H1 (cell line): ENCODE measurements around the gene PIGH. TPM values are rescaled to one million over a fixed set of nuclear protein-coding genes. Genes with fewer than 3 reads are reported as not detected.

Experiments used
- CTCF ChIA-PET: fragments of 300-600 bp; sonication (Branson Sonifier 250); formaldehyde crosslinking; loops from one replicate; lab custom pipeline; 2021; ENCODE audit not compliant: partially characterized antibody; lab: Charles Lee
- POLR2A ChIA-PET: fragments of 300-600 bp; sonication (Branson Sonifier 250); formaldehyde crosslinking; loops from one replicate; lab custom pipeline; 2021; ENCODE audit warnings: inconsistent platforms; ENCODE audit not compliant: partially characterized antibody; lab: Charles Lee
- DNase-seq, 2 experiments: peaks; one replicate each; pipeline versions ENCODE4 v3.0.0 to v3.0.0-alpha.2; 2010 to 2022; ENCODE audit warnings: low spot score in 2 of 2, low read depth in 1 of 2, mixed read lengths in 1 of 2
- FAIRE-seq: peaks from 2 replicates; lab custom pipeline; 2011; peaks lifted over from hg19 to GRCh38; lab: Jason Lieb, UNC
- H2AFZ ChIP-seq: 2 replicates; pipeline ENCODE4 v1.8.1; 2012; ENCODE audit warnings: low read length, inconsistent platforms
- H2AK5ac ChIP-seq: 2 replicates; pipeline ENCODE4 v1.6.1; 2013; ENCODE audit warnings: low read depth, low read length
- H2BK120ac ChIP-seq: replicated peaks from 2 replicates; pipeline ENCODE3; 2013; ENCODE audit warnings: low read depth, low read length, inconsistent platforms
- H2BK12ac ChIP-seq: 2 replicates; pipeline ENCODE4 v1.6.1; 2013; ENCODE audit warnings: low read depth, low read length
- H2BK15ac ChIP-seq: 2 replicates; pipeline ENCODE4 v1.6.1; 2013; ENCODE audit warnings: low read length
- H2BK20ac ChIP-seq: 2 replicates; pipeline ENCODE4 v1.6.1; 2013; ENCODE audit warnings: low read length
- H2BK5ac ChIP-seq: 2 replicates; pipeline ENCODE4 v1.6.1; 2013; ENCODE audit warnings: low read depth, low read length
- H3K14ac ChIP-seq: 2 replicates; pipeline ENCODE4 v1.6.1; 2013; ENCODE audit warnings: inconsistent platforms; ENCODE audit not compliant: insufficient read length
- H3K18ac ChIP-seq: 2 replicates; pipeline ENCODE4 v1.6.1; 2013; ENCODE audit warnings: low read length; ENCODE audit errors: extremely low read depth
- H3K23ac ChIP-seq: 2 replicates; pipeline ENCODE4 v1.6.1; 2013; ENCODE audit warnings: inconsistent platforms; ENCODE audit not compliant: insufficient read length
- H3K23me2 ChIP-seq: 2 replicates; pipeline ENCODE4 v1.6.1; 2013; ENCODE audit warnings: low read depth, low read length
- H3K27ac ChIP-seq: 2 replicates; pipeline ENCODE4 v1.6.1; 2011; ENCODE audit warnings: low read depth, low read length, inconsistent platforms
- H3K27me3 ChIP-seq, 4 experiments: replicated peaks in 1 of 4; 1 replicate in 1 of 4; 2 replicates in 3 of 4; pipeline versions ENCODE4 v1.6.1 to v1.8.1; 2011 to 2013; ENCODE audit warnings: low read length in 3 of 4, mild to moderate bottlenecking in 3 of 4, inconsistent platforms in 2 of 4, mixed read lengths in 2 of 4, moderate library complexity in 1 of 4; ENCODE audit not compliant: control insufficient read depth in 3 of 4, insufficient read depth in 3 of 4; ENCODE audit errors: extremely low read depth in 1 of 4
- H3K36me3 ChIP-seq, 4 experiments: 2 replicates each; pipeline versions ENCODE4 v1.6.1 to v1.8.1; 2011 to 2013; ENCODE audit warnings: mild to moderate bottlenecking in 4 of 4, low read length in 3 of 4, moderate library complexity in 2 of 4, control low read depth in 1 of 4, inconsistent platforms in 1 of 4; ENCODE audit not compliant: insufficient read depth in 4 of 4, control insufficient read depth in 2 of 4
- H3K4ac ChIP-seq: replicated peaks from 2 replicates; pipeline ENCODE3; 2013; ENCODE audit warnings: low read length, low read depth, mixed read lengths, inconsistent platforms; ENCODE audit not compliant: insufficient read length
- H3K4me1 ChIP-seq, 4 experiments: replicated peaks in 1 of 4; 1 replicate in 1 of 4; 2 replicates in 3 of 4; pipeline versions ENCODE4 v1.6.1 to v1.8.1; 2011 to 2013; ENCODE audit warnings: low read length in 3 of 4, inconsistent platforms in 2 of 4, mixed read lengths in 1 of 4; ENCODE audit not compliant: insufficient read depth in 4 of 4, control insufficient read depth in 3 of 4
- H3K4me2 ChIP-seq, 2 experiments: 2 replicates each; pipeline versions ENCODE4 v1.6.1 to v1.8.1; 2011 to 2013; ENCODE audit warnings: low read depth in 2 of 2, low read length in 2 of 2, control low read depth in 1 of 2, inconsistent platforms in 1 of 2, mild to moderate bottlenecking in 1 of 2; ENCODE audit not compliant: insufficient read depth in 1 of 2
- H3K4me3 ChIP-seq, 4 experiments: fragments of 200-600, 300-600 bp in 1 of 4; sonication (generic), shearing (Covaris generic), sonication (Bioruptor Twin) in 1 of 4; 2 replicates each; pipeline versions ENCODE4 v1.5.1 to v1.8.1; 2011 to 2016; ENCODE audit warnings: low read length in 4 of 4, low read depth in 3 of 4, control low read depth in 2 of 4, inconsistent platforms in 2 of 4, mild to moderate bottlenecking in 2 of 4, mixed read lengths in 1 of 4, moderate library complexity in 1 of 4; ENCODE audit not compliant: insufficient read depth in 2 of 4; ENCODE audit errors: extremely low read depth in 1 of 4
- H3K56ac ChIP-seq: replicated peaks from 2 replicates; pipeline ENCODE3; 2013; ENCODE audit warnings: low read depth, mild to moderate bottlenecking, mixed read lengths, low read length, inconsistent platforms; ENCODE audit not compliant: insufficient read length
- H3K79me1 ChIP-seq: 2 replicates; pipeline ENCODE4 v1.6.1; 2013; ENCODE audit warnings: low read depth, low read length, control low read depth
- H3K79me2 ChIP-seq, 2 experiments: 2 replicates each; pipeline versions ENCODE4 v1.6.1 to v1.8.1; 2012 to 2013; ENCODE audit warnings: low read length in 2 of 2, mild to moderate bottlenecking in 2 of 2, inconsistent platforms in 1 of 2; ENCODE audit not compliant: insufficient read depth in 2 of 2, control insufficient read depth in 1 of 2
- H3K9ac ChIP-seq, 4 experiments: replicated peaks in 1 of 4; 1 replicate in 1 of 4; 2 replicates in 3 of 4; pipeline versions ENCODE4 v1.6.1 to v1.8.1; 2011 to 2013; ENCODE audit warnings: low read depth in 3 of 4, low read length in 3 of 4, control low read depth in 2 of 4, mild to moderate bottlenecking in 2 of 4, moderate library complexity in 2 of 4, inconsistent platforms in 1 of 4; ENCODE audit errors: extremely low read depth in 1 of 4
- H3K9me3 ChIP-seq, 2 experiments: 2 replicates each; pipeline versions ENCODE4 v1.6.1 to v1.8.1; 2012 to 2013; ENCODE audit warnings: mild to moderate bottlenecking in 2 of 2, moderate library complexity in 2 of 2, control low read depth in 1 of 2, inconsistent platforms in 1 of 2, low read depth in 1 of 2, low read length in 1 of 2, mixed read lengths in 1 of 2; ENCODE audit not compliant: insufficient read depth in 2 of 2
- H4K20me1 ChIP-seq, 2 experiments: replicated peaks in 1 of 2; 2 replicates each; pipeline versions ENCODE3 to v1.8.1; 2011 to 2013; ENCODE audit warnings: inconsistent platforms in 2 of 2, low read length in 2 of 2, mild to moderate bottlenecking in 1 of 2; ENCODE audit not compliant: insufficient read depth in 2 of 2, control insufficient read depth in 1 of 2
- H4K5ac ChIP-seq: 2 replicates; pipeline ENCODE4 v1.6.1; 2013; ENCODE audit warnings: low read length, low read depth, mixed read lengths, inconsistent platforms; ENCODE audit not compliant: insufficient read length
- H4K8ac ChIP-seq: 2 replicates; pipeline ENCODE4 v1.8.0; 2013; ENCODE audit warnings: mild to moderate bottlenecking, moderate library complexity, low read length, inconsistent platforms; ENCODE audit not compliant: insufficient read depth; ENCODE audit errors: extremely low read depth
- H4K91ac ChIP-seq: replicated peaks from 2 replicates; pipeline ENCODE3; 2013; ENCODE audit warnings: low read length, mixed read lengths, inconsistent platforms; ENCODE audit not compliant: insufficient read length
- CREB1 ChIP-seq: IDR thresholded peaks from 2 replicates; pipeline ENCODE4 v1.6.1; 2012; ENCODE audit warnings: inconsistent platforms
- EGR1 ChIP-seq: IDR thresholded peaks from 2 replicates; pipeline ENCODE4 v1.6.1; 2011; ENCODE audit warnings: low read depth, low read length, borderline replicate concordance
- FOSL1 ChIP-seq: IDR thresholded peaks from 2 replicates; pipeline ENCODE4 v1.6.1; 2011; ENCODE audit warnings: mild to moderate bottlenecking, low read depth, low read length, moderate library complexity; ENCODE audit not compliant: insufficient read depth
- JUND ChIP-seq: IDR thresholded peaks from 2 replicates; pipeline ENCODE4 v1.6.1; 2011; ENCODE audit warnings: mild to moderate bottlenecking, improper control_type of control experiment, low read length
- NANOG ChIP-seq: IDR thresholded peaks from 2 replicates; pipeline ENCODE4 v1.6.1; 2011; ENCODE audit warnings: low read length, low read depth, mild to moderate bottlenecking, inconsistent platforms; ENCODE audit not compliant: insufficient read depth, poor library complexity, severe bottlenecking
- POLR2A ChIP-seq, 2 experiments: IDR thresholded peaks; 1 replicate in 1 of 2; 2 replicates in 1 of 2; pipeline ENCODE4 v1.6.1; 2011; ENCODE audit warnings: low read depth in 2 of 2, low read length in 2 of 2, mild to moderate bottlenecking in 2 of 2; ENCODE audit errors: control extremely low read depth in 1 of 2
- RBBP5 ChIP-seq: IDR thresholded peaks from 2 replicates; pipeline ENCODE4 v1.7.1; 2012; ENCODE audit warnings: low read depth, mild to moderate bottlenecking, inconsistent platforms, low read length, moderate library complexity, borderline replicate concordance
- RNF2 ChIP-seq: fragments of 200-900, 300-1000 bp; sonication (generic); IDR thresholded peaks from 2 replicates; pipeline ENCODE4 v1.7.1; 2016; ENCODE audit warnings: borderline replicate concordance, low read depth, mild to moderate bottlenecking, antibody characterized with exemption, low read length; ENCODE audit not compliant: poor library complexity, severe bottlenecking; ENCODE audit errors: missing control alignments
- SIN3A ChIP-seq, 2 experiments: IDR thresholded peaks in 1 of 2; conservative IDR thresholded peaks in 1 of 2; 2 replicates each; pipeline ENCODE4 v1.6.1; 2011 to 2012; ENCODE audit warnings: low read length in 2 of 2, improper control_type of control experiment in 1 of 2, low read depth in 1 of 2, mild to moderate bottlenecking in 1 of 2
- SP2 ChIP-seq: IDR thresholded peaks from 2 replicates; pipeline ENCODE4 v1.6.1; 2012; ENCODE audit warnings: mild to moderate bottlenecking, low read length, inconsistent platforms
- SRF ChIP-seq: IDR thresholded peaks from 2 replicates; pipeline ENCODE4 v1.6.1; 2011; ENCODE audit warnings: mild to moderate bottlenecking, low read depth, low read length, moderate library complexity
- SUZ12 ChIP-seq: fragments of 200-600 bp; sonication (generic); IDR thresholded peaks from 2 replicates; pipeline ENCODE4 v1.6.1; 2012; ENCODE audit warnings: mild to moderate bottlenecking, inconsistent platforms, low read length, moderate library complexity, mixed read lengths
- TBP ChIP-seq: IDR thresholded peaks from 2 replicates; pipeline ENCODE4 v1.6.1; 2011; ENCODE audit warnings: low read depth, low read length, improper control_type of control experiment
- WGBS, 2 experiments: shearing (Covaris generic) in 1 of 2; methylation state at CpG; one replicate each; pipeline versions ENCODE4 v1.1.6 to v1.1.7; 2013 to 2015; ENCODE audit warnings: low lambda C conversion rate in 2 of 2, mixed read lengths in 2 of 2, inconsistent platforms in 1 of 2, low coverage in 1 of 2, missing lambda C conversion rate in 1 of 2; ENCODE audit not compliant: insufficient replicate concordance in 2 of 2, insufficient coverage in 1 of 2, insufficient read length in 1 of 2; ENCODE audit errors: extremely low coverage in 1 of 2, missing lambda C conversion rate in 1 of 2; 5-methylcytosine and 5-hydroxymethylcytosine counted together
- polyA plus RNA-seq, 7 experiments: library from polyadenylated mRNA; depleted of rRNA in 3 of 7; stranded (reverse) in 5 of 7; unstranded in 2 of 7; fragments of >200 nt in 5 of 7; fragments of 200-250 nt in 2 of 7; gene quantifications; 1 replicate in 5 of 7; 2 replicates in 1 of 7; 4 replicates in 1 of 7; pipeline versions ENCODE4 v1.2.1 to v1.2.3, GENCODE V29; 2011 to 2013; ENCODE audit warnings: missing spikeins in 2 of 7, mixed read lengths in 2 of 7
- total RNA-seq: library from RNA; stranded (reverse); fragmentation: NEBNext Ultra II Directional; extraction: Animal tissue kit (Norgen Biotek cat#: 25700); gene quantifications from 2 replicates; pipeline ENCODE4 v1.2.1, GENCODE V29; 2021

The PIGH gene
- total and polyA plus RNA-seq, 2 of the 8 experiments (the other 6 are each of a cell fraction or from before 2014, with no cell fraction given), result 7.2 to 8.6 TPM

- Histone ChIP-seq H3K9ac (no peak overlapping the region), H3K36me3 (peaks cover 3 to 7% (median 4%) of the 10 kb centered on the region in 4 experiments; a peak in 3 of 8 replicates), H4K8ac (no peak overlapping the region), H2BK120ac (no peak overlapping the region), H3K56ac (no peak overlapping the region), H3K14ac (no peak overlapping the region), H2AFZ (no peak overlapping the region), H3K79me2 (no peaks in the 10 kb centered on the region), H3K4me1 (no peaks in the 10 kb centered on the region), H4K91ac (no peak overlapping the region), H3K27ac (no peak overlapping the region), H2AK5ac (no peak overlapping the region), H2BK5ac (no peak overlapping the region)
- no peak for DNase-seq
- no peak for TF ChIP-seq FOSL1
- TF ChIP-seq POLR2A (IDR thresholded peaks at IDR 0.05; ENCODE audit: control extremely low read depth in 1 of 2, low read depth in 2 of 2, low read length in 2 of 2), result no peak
- TF ChIP-seq SUZ12, result no peak
- no peak for TF ChIP-seq RNF2
- TF ChIP-seq EGR1, result no peak
- no peak for TF ChIP-seq CREB1
- no peak for TF ChIP-seq RBBP5
- TF ChIP-seq JUND, result no peak
- no peak for TF ChIP-seq SP2
- no peak for TF ChIP-seq TBP
- no peak for TF ChIP-seq SRF
- no peak for TF ChIP-seq NANOG
- TF ChIP-seq SIN3A (conservative IDR thresholded peaks at IDR 0.05 in 1 of 2, IDR thresholded peaks at IDR 0.05 in 1 of 2; ENCODE audit: low read depth in 1 of 2, low read length in 2 of 2), result no peak
- TF ChIP-seq, all 59 proteins: peak for 0
- 92% methylated on average over 5 of the region's 5 CpGs; no CpG with 5 or more reads in 1 of the 2 experiments for WGBS, 2 experiments
- no peak overlapping the region for H2BK12ac ChIP-seq
- no peak overlapping the region for H2BK15ac ChIP-seq
- CTCF ChIA-PET, result interaction anchor here (0.9 to 28.8 kb wide), 11 partner anchors 10 to 217 kb away, joined by 3 to 924 read pairs (median 11); partner anchors contain the start of genes PIGH and PLEKHH1
- H3K23me2 ChIP-seq, result no peaks in the 10 kb centered on the region
- H3K9me3 ChIP-seq, result no peaks in the 10 kb centered on the region
- no peak overlapping the region for H2BK20ac ChIP-seq
- no peak overlapping the region for H3K4ac ChIP-seq
- H3K27me3 ChIP-seq, result no peaks in the 10 kb centered on the region
- peaks cover 2 to 3% of the 10 kb centered on the region in 2 experiments for H4K20me1 ChIP-seq
- H3K23ac ChIP-seq, result no peak overlapping the region
- no peak overlapping the region for H3K18ac ChIP-seq
- H3K4me2 ChIP-seq, result no peak overlapping the region
- no peak for FAIRE-seq
- no peak overlapping the region for H3K4me3 ChIP-seq
- POLR2A ChIA-PET, result interaction anchor here (1.1 to 2.8 kb wide), 2 partner anchors 40 to 44 kb away, joined by 3 to 9 read pairs; partner anchors contain the start of gene PLEKHH1
- no peak overlapping the region for H4K5ac ChIP-seq
- H3K79me1 ChIP-seq, result no peaks in the 10 kb centered on the region
Observed at GRCh38 chr14:67572608-67573007, 27.5 kb downstream of the PIGH start.
